C4-2B (cell line): Measurements from ENCODE around the gene ANTKMT.

ENCODE experiments used
- H3K27ac ChIP-seq: fragments of 450-650 bp; 2 replicates; pipeline ENCODE4 v1.5.1; 2017
- CTCF ChIP-seq: fragments of 450-650 bp; conservative IDR thresholded peaks from 2 replicates; pipeline ENCODE4 v1.5.1; 2017; ENCODE audit warnings: mild to moderate bottlenecking
- ZFX ChIP-seq: fragments of 450-650 bp; IDR thresholded peaks from 2 replicates; pipeline ENCODE4 v1.6.1; 2017

Gene ANTKMT

GRCh38 chr16:725041-725376 is 4.1 kb downstream of the ANTKMT start:
- H3K27ac ChIP-seq, result peak overlapping the region; percentile 100
- TF ChIP-seq ZFX (no peak), CTCF (no peak)

- H3K27ac ChIP-seq, result peak overlapping the region; percentile 100
- TF ChIP-seq ZFX (no peak), CTCF (no peak)
Measured at GRCh38 chr16:725463-726187, 4.7 kb downstream of the ANTKMT start.

- H3K27ac ChIP-seq, result peak overlapping the region; percentile 100
- TF ChIP-seq CTCF (no peak), ZFX (no peak; the same call in 1 of the 2 replicates)
Measured at GRCh38 chr16:726188-726437, 5.2 kb downstream of the ANTKMT start.

GRCh38 chr16:726438-727290 is 5.7 kb downstream of the ANTKMT start, which contains the start of the genes CCDC78 and HAGHL:
Gene CCDC78, minus strand, starts transcription at chr16:726443. Its CDS starts 76 bp downstream, at chr16:726367.
Gene HAGHL, plus strand, starts transcription at chr16:727106. Its CDS starts 404 bp downstream, at chr16:727510.
- TF ChIP-seq ZFX (0 out of 2 replicates have a peak, but pooled peaks have one; percentile 29), CTCF (no peak)
- peak within 1 kb of the TSS; percentile 100 for H3K27ac ChIP-seq

- peak overlapping the region; percentile 100 for H3K27ac ChIP-seq
Measured at GRCh38 chr16:727291-727977, 6.5 kb downstream of the ANTKMT start.

GRCh38 chr16:728131-728889 is 7.4 kb downstream of the ANTKMT start:
- TF ChIP-seq CTCF (no peak), ZFX (no peak)
- H3K27ac ChIP-seq, result peak overlapping the region; percentile 100

More at GRCh38 chr16:727291-727977, 6.5 kb downstream of the ANTKMT start:
- no peak for TF ChIP-seq CTCF
- TF ChIP-seq ZFX, result peak; percentile 45; the same call in 1 of the 2 replicates
